HG03064 (cell line): ENCODE measurements around the gene SLAMF1.

Experiments used
- ATAC-seq: cut with Tn5 transposase; IDR thresholded peaks from one replicate; pipeline ENCODE4 v1.9.1; 2021; ENCODE audit warnings: low read depth; ENCODE audit not compliant: unreplicated experiment

SLAMF1 gene

GRCh38 chr1:160625725-160626498 is 20.9 kb downstream of the SLAMF1 start:
- no peak for ATAC-seq

- no peak for ATAC-seq
Measured at GRCh38 chr1:160625321-160625720, 21.5 kb downstream of the SLAMF1 start.

- ATAC-seq, result no peak
Measured at GRCh38 chr1:160624464-160624863, 22.4 kb downstream of the SLAMF1 start.

GRCh38 chr1:160623862-160624261 is 23.0 kb downstream of the SLAMF1 start:
- ATAC-seq, result no peak

GRCh38 chr1:160623227-160623633 is 23.6 kb downstream of the SLAMF1 start:
- ATAC-seq, result no peak

GRCh38 chr1:160622501-160623226 is 24.2 kb downstream of the SLAMF1 start:
- no peak for ATAC-seq

- ATAC-seq, result no peak
Measured at GRCh38 chr1:160621633-160622413, 25.0 kb downstream of the SLAMF1 start.

GRCh38 chr1:160620942-160621632 is 25.8 kb downstream of the SLAMF1 start:
- ATAC-seq, result no peak

- ATAC-seq, result no peak
Measured at GRCh38 chr1:160619742-160620277, 27.0 kb downstream of the SLAMF1 start.

GRCh38 chr1:160618763-160619274 is 28.0 kb downstream of the SLAMF1 start:
- no peak for ATAC-seq

- ATAC-seq, result no peak
Measured at GRCh38 chr1:160618327-160618726, 28.5 kb downstream of the SLAMF1 start.

- no peak for ATAC-seq
Measured at GRCh38 chr1:160615660-160616059, 31.2 kb downstream of the SLAMF1 start.

GRCh38 chr1:160614410-160614809 is 32.4 kb downstream of the SLAMF1 start:
- ATAC-seq, result no peak

- no peak for ATAC-seq
Measured at GRCh38 chr1:160612613-160613218, 34.1 kb downstream of the SLAMF1 start.

- ATAC-seq, result no peak
Measured at GRCh38 chr1:160610569-160611242, 36.1 kb downstream of the SLAMF1 start.

GRCh38 chr1:160608941-160609340 is 37.9 kb downstream of the SLAMF1 start:
- ATAC-seq, result no peak

- ATAC-seq, result no peak
Measured at GRCh38 chr1:160608514-160608913, 38.3 kb downstream of the SLAMF1 start.

GRCh38 chr1:160608057-160608456 is 38.8 kb downstream of the SLAMF1 start:
- ATAC-seq, result no peak

- ATAC-seq, result no peak
Measured at GRCh38 chr1:160607672-160608032, 39.2 kb downstream of the SLAMF1 start.
